ENCODE results near the gene LRCH1. TPM values are rescaled to one million over a fixed set of nuclear protein-coding genes. Genes with fewer than 3 reads are reported as not detected.

LRCH1 gene
- total and polyA plus RNA-seq, 2 of the 13 experiments (the other 11 are each of a cell fraction or from before 2014, with no cell fraction given), result 4.1 to 12.6 TPM

GRCh38 chr13:46715363-46715762 is 162.4 kb downstream of the LRCH1 start:
- no TSS peak for BruUV-seq (replicated peaks)
- Histone ChIP-seq H2AFZ (ENCODE audit: low read length) (no peak overlapping the region), H3K79me2 (ENCODE audit: insufficient read depth, low read length) (no peaks in the 10 kb centered on the region), H3K4me2 (ENCODE audit: low read depth, low read length) (no peak overlapping the region), H3K9ac (ENCODE audit: insufficient read depth, low read depth, low read length) (no peak overlapping the region), H3K4me1 (ENCODE audit: insufficient read depth, low read length) (peaks cover 15% of the 10 kb centered on the region), H3K9me3 (ENCODE audit: low read length) (no peaks in the 10 kb centered on the region), H4K20me1 (ENCODE audit: insufficient read depth, low read length) (no peaks in the 10 kb centered on the region), H3K36me3 (replicated peaks in 1 of 2; ENCODE audit: control insufficient read depth in 1 of 2, insufficient read depth in 2 of 2, low read length in 2 of 2) (peaks cover 2 to 26% of the 10 kb centered on the region in 2 experiments; a peak in 3 of 5 replicates), H3K4me3 (replicated peaks in 1 of 3; ENCODE audit: insufficient read depth in 1 of 3, low read depth in 2 of 3, low read length in 3 of 3) (no peak overlapping the region), H3K27me3 (ENCODE audit: control insufficient read depth in 1 of 2, insufficient read depth in 2 of 2, low read length in 2 of 2) (no peaks in the 10 kb centered on the region), H3K27ac (ENCODE audit: extremely low read length, insufficient read depth, low read length) (no peak overlapping the region)
- TF ChIP-seq ZNF572 (CRISPR knock-in tag; IDR thresholded peaks at IDR 0.05) (no peak), ZFYVE20 (CRISPR knock-in tag; IDR thresholded peaks at IDR 0.05; ENCODE audit: borderline replicate concordance, low read depth) (no peak), STAG1 (CRISPR knock-in tag; IDR thresholded peaks at IDR 0.05) (peak; percentile 20; the same call in 1 of the 2 replicates), ZBTB33 (CRISPR knock-in tag; IDR thresholded peaks at IDR 0.05) (peak; percentile 87), CTCF (CRISPR knock-in tag; IDR thresholded peaks at IDR 0.05) (0 out of 2 replicates have a peak, but pooled peaks have one; percentile 8), FOXP4 (CRISPR knock-in tag; IDR thresholded peaks at IDR 0.05) (no peak)
- POLR2A ChIA-PET, result no interaction called here
- DNase-seq (ENCODE audit: low spot score) (no peak), ATAC-seq (peak; percentile 60), FAIRE-seq (no peak)
- in situ Hi-C loops (cut with HindIII; ENCODE audit: extremely low pct_ligation_motif_present, low pct_unique_long_range_greater_than_20kb) (no loop called here), intact Hi-C loops (cut with micrococcal nuclease; ENCODE audit: unreplicated experiment) (no loop called here)
- 99% methylated on average over 3 of the region's 3 CpGs for WGBS (ENCODE audit: low lambda C conversion rate)
- CTCF ChIA-PET (ENCODE audit: low intra/inter-chr PET ratio, low total read pairs), result no interaction called here

All from HepG2 (cell line).